Ovary (tissue), 9 donors: ENCODE measurements around the gene RPUSD2. TPM values are rescaled to one million over a fixed set of nuclear protein-coding genes. Genes with fewer than 3 reads are reported as not detected.

Experiments used
- DNase-seq, 5 donors: peaks; one replicate each; pipeline ENCODE4 v3.0.0-alpha.2; 2019 to 2020
- H3K27ac ChIP-seq, 2 donors: fragments of 200-600 bp; one replicate each; pipeline versions ENCODE4 v1.5.1 to v1.8.0; 2019 to 2022
- H3K27me3 ChIP-seq: fragments of 200-600 bp; one replicate; pipeline ENCODE4 v1.8.0; 2022
- H3K36me3 ChIP-seq: fragments of 200-600 bp; sonication (generic); one replicate; pipeline ENCODE4 v1.5.1; 2019
- H3K4me1 ChIP-seq: one replicate; pipeline ENCODE4 v1.8.1; 2013; ENCODE audit warnings: mild to moderate bottlenecking, moderate library complexity; ENCODE audit not compliant: insufficient read depth
- H3K4me3 ChIP-seq: fragments of 200-600 bp; sonication (generic); one replicate; pipeline ENCODE4 v1.5.1; 2017
- H3K9me3 ChIP-seq, 2 donors: fragments of 200-600 bp in 1 of 2; sonication (generic) in 1 of 2; one replicate each; pipeline versions ENCODE4 v1.5.1 to v1.8.1; 2013 to 2019; ENCODE audit warnings: mild to moderate bottlenecking in 1 of 2, moderate library complexity in 1 of 2
- CTCF ChIP-seq, 3 donors: fragments of 450-650 bp in 2 of 3; fragments of 200-600 bp in 1 of 3; IDR thresholded peaks; one replicate each; pipeline versions ENCODE4 v1.5.1 to v1.8.0; 2016 to 2022; ENCODE audit warnings: antibody characterized with exemption in 3 of 3, mild to moderate bottlenecking in 1 of 3
- EP300 ChIP-seq: sonication (generic); formaldehyde crosslinking; IDR thresholded peaks from one replicate; pipeline ENCODE4 v1.6.1; 2017; ENCODE audit warnings: antibody characterized with exemption
- POLR2A ChIP-seq: fragments of 450-650 bp; IDR thresholded peaks from one replicate; pipeline ENCODE4 v1.6.1; 2017; ENCODE audit warnings: antibody characterized with exemption, mild to moderate bottlenecking, moderate library complexity
- WGBS, 3 donors: extraction: QIAGEN DNeasy Blood & Tissue Kit in 1 of 3; methylation state at CpG; one replicate each; pipeline versions ENCODE4 v1.1.5 to v1.1.7; 2013 to 2017; 5-methylcytosine and 5-hydroxymethylcytosine counted together
- intact Hi-C, 4 donors: fragments of 100-400 bp; cut with DNase I; formaldehyde crosslinking; loops; one replicate each; pipeline versions ENCODE4 v1.11.0 to v1.15.1; 2022 to 2023
- polyA plus RNA-seq, 2 donors: library from polyadenylated mRNA; stranded (reverse); fragments of 200-250 nt in 1 of 2; fragments of 350-450 nt in 1 of 2; fragmentation: Illumina TruSeq in 1 of 2; extraction: RNeasy Lipid Tissue Mini Kit (QIAGEN cat#74804) in 1 of 2; gene quantifications; one replicate each; pipeline ENCODE4 v1.2.3, GENCODE V29; 2013 to 2014
- total RNA-seq, 7 donors: library from RNA; depleted of rRNA in 2 of 7; stranded (reverse); fragments of >200 nt in 2 of 7; fragmentation: NEBNext Ultra II Directional in 3 of 7; extraction: Animal tissue kit (Norgen Biotek cat#: 25700) in 3 of 7; gene quantifications; one replicate each; pipeline versions ENCODE4 v1.1.0 to v1.2.4, GENCODE V29; 2016 to 2023
- donor health status: DM: no; HTN: no; CAD: no; lungs with moderate emphysema.
- donor health status: DM: no; HTN: no; CAD: no.
- donor health status: Bipolar disorder and iron deficiency.
- donor health status: DM: yes; HTN: yes; CAD: no.
- donor health status: DM: no; HTN: no; CAD: no.
- donor health status: DM: yes; HTN: yes; CAD: no.

The RPUSD2 gene
- total and polyA plus RNA-seq, 9 donors: 2.9 to 13.0 (median 9.7) TPM

- no peak overlapping the region for H3K27ac ChIP-seq
- intact Hi-C loops: no loop called here
- H3K36me3 ChIP-seq: no peaks in the 10 kb centered on the region
- H3K9me3 ChIP-seq: no peaks in the 10 kb centered on the region
- no peak for DNase-seq
- TF ChIP-seq CTCF (IDR thresholded peaks at IDR 0.05): no peak
- TF ChIP-seq EP300: no peak
- WGBS, 3 donors: 93% methylated on average over 12 of the region's 12 CpGs
- H3K4me3 ChIP-seq: no peak overlapping the region
- no peaks in the 10 kb centered on the region for H3K27me3 ChIP-seq
- no peaks in the 10 kb centered on the region for H3K4me1 ChIP-seq
These were observed 31.9 kb downstream of the RPUSD2 start for GRCh38 chr15:40600956-40601355.

- Histone ChIP-seq H3K36me3 (no peaks in the 10 kb centered on the region), H3K9me3 (no peaks in the 10 kb centered on the region), H3K4me3 (no peak overlapping the region), H3K27me3 (no peaks in the 10 kb centered on the region), H3K4me1 (no peaks in the 10 kb centered on the region), H3K27ac (no peak overlapping the region)
- intact Hi-C loops: no loop called here
- no peak for DNase-seq
- no peak for TF ChIP-seq EP300
- TF ChIP-seq CTCF (IDR thresholded peaks at IDR 0.05): no peak
- TF ChIP-seq POLR2A: no peak
These were observed 34.8 kb downstream of the RPUSD2 start for GRCh38 chr15:40603935-40604334.

- Histone ChIP-seq H3K27me3 (no peaks in the 10 kb centered on the region), H3K36me3 (no peaks in the 10 kb centered on the region), H3K4me1 (no peaks in the 10 kb centered on the region), H3K27ac (no peak overlapping the region), H3K9me3 (no peaks in the 10 kb centered on the region), H3K4me3 (no peak overlapping the region)
- intact Hi-C loops: no loop called here
- no peak for DNase-seq
- WGBS, 3 donors: 85% methylated on average over 5 of the region's 5 CpGs
- TF ChIP-seq EP300: no peak
- TF ChIP-seq POLR2A: no peak
- TF ChIP-seq CTCF (IDR thresholded peaks at IDR 0.05): no peak
These were observed 44.0 kb downstream of the RPUSD2 start for GRCh38 chr15:40613080-40613479.

- Histone ChIP-seq H3K27me3 (no peaks in the 10 kb centered on the region), H3K27ac (no peak overlapping the region), H3K36me3 (no peaks in the 10 kb centered on the region), H3K4me1 (no peaks in the 10 kb centered on the region), H3K9me3 (no peaks in the 10 kb centered on the region), H3K4me3 (no peak overlapping the region)
- DNase-seq: no peak
- WGBS, 3 donors: 89 to 97% (median 93%) methylated on average over 2 of the region's 2 CpGs
- no peak for TF ChIP-seq EP300
- no peak for TF ChIP-seq POLR2A
- TF ChIP-seq CTCF (IDR thresholded peaks at IDR 0.05): no peak
- intact Hi-C loops: no loop called here
These were observed 48.9 kb downstream of the RPUSD2 start for GRCh38 chr15:40618023-40618422.

GRCh38 chr15:40618906-40619305 lies 49.8 kb downstream of the RPUSD2 start:
- Histone ChIP-seq H3K4me3 (no peak overlapping the region), H3K27me3 (no peaks in the 10 kb centered on the region), H3K9me3 (no peaks in the 10 kb centered on the region), H3K36me3 (no peaks in the 10 kb centered on the region), H3K4me1 (no peaks in the 10 kb centered on the region), H3K27ac (no peak overlapping the region)
- no peak for DNase-seq
- TF ChIP-seq EP300 (no peak), CTCF (IDR thresholded peaks at IDR 0.05) (no peak), POLR2A (no peak)
- intact Hi-C loops: no loop called here
